ENCODE results near the gene TMPRSS9.
A peak's percentile ranks its signal among the peaks of the same experiment; 100 is the strongest.
"Not testable (repeated sequence)": the region's sequence is repeated elsewhere in the genome, so short reads cannot be mapped to it uniquely, and the experiment has no call there.

The TMPRSS9 gene

GRCh38 chr19:2460245-2460644 is 100.2 kb downstream of the TMPRSS9 start:
- no peaks in the 10 kb centered on the region for H3K27me3 Mint-ChIP-seq
- H3K36me3 Mint-ChIP-seq (ENCODE audit: insufficient read depth), result peaks cover 6% of the 10 kb centered on the region
- H3K27ac Mint-ChIP-seq, result no peak overlapping the region
- ATAC-seq (replicated peaks) (no peak), DNase-seq (no peak)
- peak overlapping the region in 1 of 2 donors; percentile 24 for H3K4me3 Mint-ChIP-seq
- no peaks in the 10 kb centered on the region for H3K9me3 Mint-ChIP-seq
- H3K4me1 Mint-ChIP-seq (ENCODE audit: low read depth in 2 of 2), result peaks cover 4 to 12% of the 10 kb centered on the region in 2 donors

DNA sequence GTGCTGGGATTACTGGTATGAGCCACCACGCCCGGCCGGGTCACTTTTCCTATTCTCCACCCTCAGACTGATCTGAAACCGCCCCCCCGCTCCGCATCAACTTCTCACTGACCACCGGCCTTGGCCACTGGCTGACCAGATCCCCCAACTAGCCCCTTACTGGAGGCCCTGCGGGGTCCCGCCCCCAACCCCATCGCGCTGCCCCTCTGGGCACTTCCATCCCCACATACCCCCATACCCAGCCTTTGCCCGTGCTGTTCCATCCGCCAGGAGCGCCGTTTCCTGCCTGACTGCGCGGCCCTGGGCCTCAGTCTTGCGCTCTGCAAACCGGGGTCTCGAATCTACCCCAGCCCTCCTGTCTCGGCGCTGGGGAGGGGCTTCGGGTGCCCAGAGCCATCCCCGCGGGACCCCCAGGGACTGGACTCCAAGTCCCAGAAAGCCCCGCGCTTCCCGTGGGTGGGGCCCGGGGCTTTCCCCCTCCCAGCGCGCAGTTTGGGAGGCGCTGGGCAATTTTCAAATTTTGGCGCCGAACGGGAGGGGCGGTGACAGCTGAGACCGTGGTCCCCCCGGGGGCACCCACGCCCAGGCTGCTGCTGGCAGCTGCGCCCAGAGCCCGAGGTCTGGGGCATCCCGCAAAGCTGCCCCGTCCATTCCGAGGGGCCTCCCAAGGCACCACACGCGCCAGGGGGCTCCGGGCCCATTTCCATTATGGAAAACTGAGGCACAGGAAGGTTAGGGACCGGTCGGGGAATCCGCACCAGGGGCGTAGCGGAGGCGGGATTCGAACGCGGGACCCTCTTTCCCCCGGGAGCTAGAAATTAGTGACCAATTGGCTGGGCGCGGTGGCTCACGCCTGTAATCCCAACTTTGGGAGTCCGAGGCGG is 101.9 kb downstream of the TMPRSS9 start:
- DNase-seq, result peak; percentile 28 to 41 (median 29)
- peak overlapping the region; percentile 32 to 38 for H3K27ac Mint-ChIP-seq
- H3K36me3 Mint-ChIP-seq (ENCODE audit: insufficient read depth), result peaks cover 2% of the 10 kb centered on the region
- H3K9me3 Mint-ChIP-seq, result no peaks in the 10 kb centered on the region
- H3K27me3 Mint-ChIP-seq, result no peaks in the 10 kb centered on the region
- H3K4me3 Mint-ChIP-seq, result peak overlapping the region; percentile 79
- ATAC-seq (replicated peaks), result peak; percentile 80
- H3K4me1 Mint-ChIP-seq (ENCODE audit: low read depth in 2 of 2), result peaks cover 4 to 8% of the 10 kb centered on the region in 2 donors

GRCh38 chr19:2462635-2463421 is 102.8 kb downstream of the TMPRSS9 start:
- no peak for ATAC-seq (replicated peaks)
- H3K27ac Mint-ChIP-seq, result peak overlapping the region in 1 of 2 donors; percentile 49

GRCh38 chr19:2463694-2464093 is 103.6 kb downstream of the TMPRSS9 start:
- H3K27me3 Mint-ChIP-seq; H3K4me1 Mint-ChIP-seq (ENCODE audit: low read depth in 2 of 2); H3K9me3 Mint-ChIP-seq; ATAC-seq (replicated peaks); H3K4me3 Mint-ChIP-seq; H3K36me3 Mint-ChIP-seq (ENCODE audit: insufficient read depth); DNase-seq: not testable (repeated sequence)
- peak overlapping the region in 1 of 2 donors; percentile 49 for H3K27ac Mint-ChIP-seq

More at GRCh38 chr19:2462635-2463421, 102.8 kb downstream of the TMPRSS9 start:
- Mint-ChIP-seq H3K9me3 (no peaks in the 10 kb centered on the region), H3K4me1 (ENCODE audit: low read depth in 2 of 2) (peaks cover 4 to 7% of the 10 kb centered on the region in 2 donors), H3K36me3 (ENCODE audit: insufficient read depth) (no peaks in the 10 kb centered on the region), H3K27me3 (no peaks in the 10 kb centered on the region), H3K4me3 (peak overlapping the region; percentile 43 to 79)
- no peak for DNase-seq

DNA sequence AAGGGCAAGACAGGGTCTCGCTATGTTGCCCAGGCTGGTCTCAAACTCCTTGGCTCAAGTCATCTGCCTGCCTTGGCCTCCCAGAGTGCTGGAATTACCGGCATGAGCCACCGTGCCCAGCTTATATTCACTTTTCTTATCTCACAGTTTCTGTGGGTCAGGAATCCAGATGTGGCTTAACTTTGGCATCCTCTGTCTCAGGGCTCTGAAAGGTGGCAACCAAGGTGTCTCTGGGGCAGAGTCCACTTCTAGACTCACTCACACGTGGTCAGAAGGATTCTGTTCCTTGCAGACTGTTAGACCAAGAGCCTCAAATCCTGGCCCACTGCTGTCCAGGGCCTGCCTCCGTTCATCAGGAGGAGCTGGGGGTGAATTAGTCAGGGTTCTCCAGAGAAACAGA is 104.3 kb downstream of the TMPRSS9 start:
- H3K36me3 Mint-ChIP-seq (ENCODE audit: insufficient read depth), result no peaks in the 10 kb centered on the region
- ATAC-seq (replicated peaks) (no peak), DNase-seq (no peak)
- H3K27me3 Mint-ChIP-seq, result no peaks in the 10 kb centered on the region
- no peak overlapping the region for H3K27ac Mint-ChIP-seq
- no peaks in the 10 kb centered on the region for H3K9me3 Mint-ChIP-seq
- peaks cover 4 to 7% of the 10 kb centered on the region in 2 donors for H3K4me1 Mint-ChIP-seq (ENCODE audit: low read depth in 2 of 2)
- no peak overlapping the region for H3K4me3 Mint-ChIP-seq

DNA sequence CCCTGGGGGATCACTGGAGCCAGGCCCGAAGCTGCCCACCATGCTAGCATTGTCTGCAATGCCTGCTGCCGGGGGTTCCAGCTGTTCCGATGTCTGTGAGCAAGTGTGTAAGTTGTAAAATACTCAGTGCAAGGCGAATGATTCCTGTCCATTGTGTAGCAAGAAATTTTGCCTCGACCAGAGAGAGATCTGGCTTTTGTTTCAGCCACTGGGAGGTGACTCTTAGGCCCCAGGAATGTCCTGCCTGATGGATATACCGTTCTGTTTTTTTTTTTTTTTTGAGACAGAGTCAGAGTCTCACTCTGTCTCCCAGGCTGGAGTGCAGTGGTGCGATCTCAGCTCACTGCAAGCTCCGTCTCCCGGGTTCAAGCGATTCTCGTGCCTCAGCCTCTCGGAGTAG is 108.5 kb downstream of the TMPRSS9 start:
- peaks cover 0 to 2% of the 10 kb centered on the region in 2 donors for H3K4me1 Mint-ChIP-seq (ENCODE audit: low read depth in 2 of 2)
- no peak overlapping the region for H3K4me3 Mint-ChIP-seq
- no peaks in the 10 kb centered on the region for H3K27me3 Mint-ChIP-seq
- no peaks in the 10 kb centered on the region for H3K9me3 Mint-ChIP-seq
- no peak overlapping the region for H3K27ac Mint-ChIP-seq
- H3K36me3 Mint-ChIP-seq (ENCODE audit: insufficient read depth), result peaks cover 3% of the 10 kb centered on the region
- no peak for DNase-seq
- ATAC-seq (replicated peaks), result no peak

GRCh38 chr19:2469102-2469914 is 109.2 kb downstream of the TMPRSS9 start:
- Mint-ChIP-seq H3K27me3 (no peaks in the 10 kb centered on the region), H3K36me3 (ENCODE audit: insufficient read depth) (peaks cover 3% of the 10 kb centered on the region), H3K4me3 (no peak overlapping the region), H3K9me3 (no peaks in the 10 kb centered on the region), H3K27ac (no peak overlapping the region), H3K4me1 (ENCODE audit: low read depth in 2 of 2) (peaks cover 0 to 2% of the 10 kb centered on the region in 2 donors)
- no peak for DNase-seq
- ATAC-seq (replicated peaks), result no peak

- not testable (repeated sequence) for H3K27me3 Mint-ChIP-seq; ATAC-seq (replicated peaks); H3K4me1 Mint-ChIP-seq (ENCODE audit: low read depth in 2 of 2); DNase-seq; H3K27ac Mint-ChIP-seq; H3K36me3 Mint-ChIP-seq (ENCODE audit: insufficient read depth); H3K9me3 Mint-ChIP-seq; H3K4me3 Mint-ChIP-seq
Observed at GRCh38 chr19:2469915-2470200, 109.8 kb downstream of the TMPRSS9 start.

- Mint-ChIP-seq H3K9me3 (no peaks in the 10 kb centered on the region), H3K4me3 (peak overlapping the region; percentile 87 to 96), H3K27me3 (no peaks in the 10 kb centered on the region), H3K36me3 (ENCODE audit: insufficient read depth) (peaks cover 48% of the 10 kb centered on the region), H3K27ac (peak overlapping the region in 1 of 2 donors; percentile 99), H3K4me1 (ENCODE audit: low read depth in 2 of 2) (peaks cover 24 to 28% of the 10 kb centered on the region in 2 donors)
- ATAC-seq (replicated peaks), result peak; percentile 52
- DNase-seq, result peak; percentile 77 to 88 (median 84)
Observed at GRCh38 chr19:2474232-2475017, 114.4 kb downstream of the TMPRSS9 start.

DNA sequence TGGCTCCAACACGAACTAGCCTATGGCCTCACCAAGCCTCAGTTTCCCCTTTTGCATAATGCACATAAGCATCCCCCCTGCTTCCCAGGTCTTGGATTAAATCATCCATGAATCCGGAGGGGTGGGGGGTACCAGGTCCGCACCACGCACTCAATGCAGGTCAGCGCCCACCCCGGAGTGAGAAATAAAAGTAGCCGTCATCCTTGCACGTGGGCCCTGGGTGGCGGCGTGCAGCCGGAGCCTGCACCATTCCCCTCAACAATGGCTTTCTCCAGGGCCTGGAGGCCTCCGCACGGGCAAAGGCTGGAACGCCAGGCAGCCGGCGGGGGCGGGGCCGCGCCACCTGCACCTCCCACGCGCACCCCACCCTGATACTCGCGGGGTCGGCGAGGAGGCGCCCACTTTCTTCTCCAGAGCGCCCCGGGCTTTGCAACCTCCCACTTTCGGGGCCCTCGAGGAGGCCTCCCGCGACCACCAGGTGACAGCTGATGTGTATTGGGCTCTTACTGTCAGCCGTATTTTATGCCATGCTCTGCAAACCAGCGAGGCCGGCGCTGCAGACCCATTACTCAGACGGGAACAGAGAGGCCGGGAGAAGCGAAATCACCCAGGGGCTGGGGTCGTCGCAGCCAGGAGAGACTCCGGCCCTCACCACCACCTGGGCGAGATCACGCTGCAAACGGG is 115.1 kb downstream of the TMPRSS9 start:
- Mint-ChIP-seq H3K27me3 (no peaks in the 10 kb centered on the region), H3K36me3 (ENCODE audit: insufficient read depth) (peaks cover 56% of the 10 kb centered on the region), H3K27ac (peak overlapping the region; percentile 95 to 99), H3K4me1 (ENCODE audit: low read depth in 2 of 2) (peaks cover 22 to 30% of the 10 kb centered on the region in 2 donors), H3K4me3 (peak overlapping the region; percentile 87 to 96), H3K9me3 (no peaks in the 10 kb centered on the region)
- peak; percentile 39 to 61 (median 47) for DNase-seq
- peak; percentile 16 for ATAC-seq (replicated peaks)

Data from effector memory CD8-positive, alpha-beta T cell (primary cell).